ENCODE results near the gene M1AP.

GRCh38 chr2:74527741-74528140 lies 120.4 kb downstream of the M1AP start:
- TF ChIP-seq CTCF (optimal IDR thresholded peaks at IDR 0.05 in 1 of 3, IDR thresholded peaks at IDR 0.05 in 1 of 3, conservative IDR thresholded peaks at IDR 0.05 in 1 of 3; ENCODE audit: extremely low read depth in 1 of 3, insufficient read depth in 2 of 3, low read length in 3 of 3): no peak
- no peak for TF ChIP-seq EZH2 (IDR thresholded peaks at IDR 0.05; ENCODE audit: low read length)
